ENCODE data around the gene TAF12. TPM values are rescaled to one million over a fixed set of nuclear protein-coding genes. Genes with fewer than 3 reads are reported as not detected.
A peak's percentile ranks its signal among the peaks of the same experiment; 100 is the strongest.
"Not testable (repeated sequence)": the region's sequence is repeated elsewhere in the genome, so short reads cannot be mapped to it uniquely, and the experiment has no call there.

Gene TAF12
- polyA plus RNA-seq, 1 of the 3 experiments (the other 2 are of a cell fraction) = 34.9 TPM

GRCh38 chr1:28594686-28595411 lies 48.0 kb downstream of the TAF12 start:
- not testable (repeated sequence) for H3K36me3 ChIP-seq (replicated peaks in 1 of 2; ENCODE audit: control insufficient read depth in 1 of 2, insufficient read depth in 2 of 2, low read length in 1 of 2); DNase-seq; H3K4me2 ChIP-seq; H3K27ac ChIP-seq (ENCODE audit: low read depth in 2 of 2, low read length in 1 of 2); H3K79me2 ChIP-seq (ENCODE audit: insufficient read depth); H3K27me3 ChIP-seq (ENCODE audit: insufficient read depth); H3F3A ChIP-seq (replicated peaks; ENCODE audit: insufficient read depth); H3K9me2 ChIP-seq; H3K9ac ChIP-seq; H2AFZ ChIP-seq (ENCODE audit: low read depth); H4K20me1 ChIP-seq (ENCODE audit: insufficient read depth); H3K4me3 ChIP-seq (ENCODE audit: low read depth in 2 of 2, low read length in 1 of 2); H3K9me3 ChIP-seq
- peaks cover 10 to 12% of the 10 kb centered on the region in 2 experiments; a peak in 2 of 4 replicates for H3K4me1 ChIP-seq (ENCODE audit: control insufficient read depth in 1 of 2, insufficient read depth in 2 of 2, low read depth in 1 of 2, low read length in 1 of 2)
- WGBS (ENCODE audit: low lambda C conversion rate) = 45% methylated on average over 4 of the region's 7 CpGs
- ChIA-PET POLR2A (interaction anchor here (0.8 kb wide), 1 partner anchor 89 kb away, joined by 3 read pairs; the partner anchor contains the start of gene RCC1), CTCF (interaction anchor here (1.3 kb wide), 1 partner anchor 10 kb away, joined by 3 read pairs; no protein-coding TSS in a partner anchor)
- TF ChIP-seq EP300 (IDR thresholded peaks at IDR 0.05; ENCODE audit: borderline replicate concordance in 1 of 2, low read depth in 1 of 2, low read length in 1 of 2) = 0 out of 4 replicates have a peak, but pooled peaks of 1 of the 2 experiments have one; percentile 23
- TF ChIP-seq NFIC (IDR thresholded peaks at IDR 0.05; ENCODE audit: borderline replicate concordance) = peak; percentile 66
- 0 out of 2 replicates have a peak, but pooled peaks have one; percentile 7 for TF ChIP-seq PBX3 (IDR thresholded peaks at IDR 0.05)
- TF ChIP-seq, protein P1, sequence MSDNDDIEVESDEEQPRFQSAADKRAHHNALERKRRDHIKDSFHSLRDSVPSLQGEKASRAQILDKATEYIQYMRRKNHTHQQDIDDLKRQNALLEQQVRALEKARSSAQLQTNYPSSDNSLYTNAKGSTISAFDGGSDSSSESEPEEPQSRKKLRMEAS (IDR thresholded peaks at IDR 0.05; ENCODE audit: low read depth) = 0 out of 2 replicates have a peak, but pooled peaks have one; percentile 25
- TF ChIP-seq TCF12 (IDR thresholded peaks at IDR 0.05) = peak; percentile 23; the same call in 1 of the 2 replicates

DNA sequence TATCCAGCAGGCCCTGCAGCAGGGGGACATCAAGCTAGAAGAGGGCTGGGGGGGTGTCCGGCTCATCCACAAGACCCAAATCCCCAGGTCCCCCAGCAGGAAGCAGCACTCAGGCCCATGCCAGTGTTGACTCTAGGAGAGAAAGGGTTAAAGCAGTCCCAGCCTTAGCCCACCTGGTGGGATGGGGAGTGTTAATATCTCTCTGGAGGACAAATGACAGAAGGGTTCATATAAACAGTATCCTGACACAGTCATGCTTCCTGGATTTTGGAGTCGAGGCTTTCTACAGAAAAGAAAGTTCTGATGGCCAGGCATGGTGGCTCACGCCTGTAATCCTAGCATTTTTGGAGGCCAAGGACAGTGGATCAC lies 48.9 kb downstream of the TAF12 start:
- peaks cover 6 to 12% of the 10 kb centered on the region in 2 experiments; a peak in 2 of 4 replicates for H3K4me1 ChIP-seq (ENCODE audit: control insufficient read depth in 1 of 2, insufficient read depth in 2 of 2, low read depth in 1 of 2, low read length in 1 of 2)
- H3F3A ChIP-seq (replicated peaks; ENCODE audit: insufficient read depth); H3K79me2 ChIP-seq (ENCODE audit: insufficient read depth); H3K9me2 ChIP-seq; DNase-seq; H3K27ac ChIP-seq (ENCODE audit: low read depth in 2 of 2, low read length in 1 of 2); CTCF ChIA-PET; H3K4me3 ChIP-seq (ENCODE audit: low read depth in 2 of 2, low read length in 1 of 2); H3K9ac ChIP-seq; H2AFZ ChIP-seq (ENCODE audit: low read depth); H3K4me2 ChIP-seq; H3K9me3 ChIP-seq; H3K36me3 ChIP-seq (replicated peaks in 1 of 2; ENCODE audit: control insufficient read depth in 1 of 2, insufficient read depth in 2 of 2, low read length in 1 of 2); H3K27me3 ChIP-seq (ENCODE audit: insufficient read depth); H4K20me1 ChIP-seq (ENCODE audit: insufficient read depth): not testable (repeated sequence)
- POLR2A ChIA-PET = interaction anchor here (2.3 kb wide), 1 partner anchor 12 kb away, joined by 20 read pairs; no protein-coding TSS in a partner anchor
- 86% methylated on average over 2 of the region's 3 CpGs for WGBS (ENCODE audit: low lambda C conversion rate)

DNA sequence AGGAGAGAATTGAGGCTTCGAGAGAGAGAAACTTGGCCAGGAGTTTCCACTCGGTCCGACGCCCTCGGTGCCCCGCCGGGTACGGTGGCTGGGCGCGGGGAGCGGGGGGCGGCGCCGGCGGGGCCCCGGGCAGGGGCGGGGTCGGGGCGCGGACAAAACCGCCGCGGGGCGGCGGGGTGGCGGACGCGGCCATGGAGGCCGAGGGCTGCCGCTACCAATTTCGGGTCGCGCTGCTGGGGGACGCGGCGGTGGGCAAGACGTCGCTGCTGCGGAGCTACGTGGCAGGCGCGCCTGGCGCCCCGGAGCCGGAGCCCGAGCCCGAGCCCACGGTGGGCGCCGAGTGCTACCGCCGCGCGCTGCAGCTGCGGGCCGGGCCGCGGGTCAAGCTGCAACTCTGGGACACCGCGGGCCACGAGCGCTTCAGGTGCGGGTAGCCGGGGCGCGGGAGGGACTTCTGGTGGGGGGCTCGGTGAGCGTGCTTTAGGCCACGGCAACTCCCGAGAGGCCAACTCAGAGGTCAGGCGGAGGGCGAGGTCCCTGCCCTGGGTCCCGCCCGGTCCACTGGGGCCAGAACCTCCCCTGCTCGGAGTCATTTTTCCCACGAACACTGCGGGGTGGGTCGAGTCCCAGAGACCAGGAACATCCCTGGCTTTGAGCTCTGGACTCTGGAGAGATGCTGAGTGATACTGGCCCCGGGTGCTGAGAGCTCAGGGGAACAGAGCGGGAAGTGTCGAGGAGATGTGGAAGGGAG lies 50.4 kb downstream of the TAF12 start:
- peak overlapping the region; percentile 76; the same call in 1 of the 2 replicates for H2AFZ ChIP-seq (ENCODE audit: low read depth)
- no peak for TF ChIP-seq MXI1 (IDR thresholded peaks at IDR 0.05; ENCODE audit: low read depth, low read length)
- TF ChIP-seq IRF3 (IDR thresholded peaks at IDR 0.05; ENCODE audit: low read depth, low read length) = no peak
- no peak for TF ChIP-seq SIN3A (IDR thresholded peaks at IDR 0.05; ENCODE audit: borderline replicate concordance, low read depth, low read length)
- TF ChIP-seq, protein P1 (IDR thresholded peaks at IDR 0.05; ENCODE audit: low read depth) = no peak
- TF ChIP-seq POLR2AphosphoS5 (IDR thresholded peaks at IDR 0.05; ENCODE audit: low read depth, low read length) = no peak
- TF ChIP-seq MEF2A (IDR thresholded peaks at IDR 0.05; ENCODE audit: borderline replicate concordance, low read depth) = no peak
- TF ChIP-seq, protein P2, sequence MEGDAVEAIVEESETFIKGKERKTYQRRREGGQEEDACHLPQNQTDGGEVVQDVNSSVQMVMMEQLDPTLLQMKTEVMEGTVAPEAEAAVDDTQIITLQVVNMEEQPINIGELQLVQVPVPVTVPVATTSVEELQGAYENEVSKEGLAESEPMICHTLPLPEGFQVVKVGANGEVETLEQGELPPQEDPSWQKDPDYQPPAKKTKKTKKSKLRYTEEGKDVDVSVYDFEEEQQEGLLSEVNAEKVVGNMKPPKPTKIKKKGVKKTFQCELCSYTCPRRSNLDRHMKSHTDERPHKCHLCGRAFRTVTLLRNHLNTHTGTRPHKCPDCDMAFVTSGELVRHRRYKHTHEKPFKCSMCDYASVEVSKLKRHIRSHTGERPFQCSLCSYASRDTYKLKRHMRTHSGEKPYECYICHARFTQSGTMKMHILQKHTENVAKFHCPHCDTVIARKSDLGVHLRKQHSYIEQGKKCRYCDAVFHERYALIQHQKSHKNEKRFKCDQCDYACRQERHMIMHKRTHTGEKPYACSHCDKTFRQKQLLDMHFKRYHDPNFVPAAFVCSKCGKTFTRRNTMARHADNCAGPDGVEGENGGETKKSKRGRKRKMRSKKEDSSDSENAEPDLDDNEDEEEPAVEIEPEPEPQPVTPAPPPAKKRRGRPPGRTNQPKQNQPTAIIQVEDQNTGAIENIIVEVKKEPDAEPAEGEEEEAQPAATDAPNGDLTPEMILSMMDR (IDR thresholded peaks at IDR 0.05) = no peak
- TF ChIP-seq GABPA (IDR thresholded peaks at IDR 0.05; ENCODE audit: low read depth) = no peak
- no peak for TF ChIP-seq CHD2 (IDR thresholded peaks at IDR 0.05; ENCODE audit: low read length, partially characterized antibody)
- no peak for TF ChIP-seq EP300 (IDR thresholded peaks at IDR 0.05; ENCODE audit: borderline replicate concordance in 1 of 2, low read depth in 1 of 2, low read length in 1 of 2)

More for the DNA sequence above, 50.4 kb downstream of the TAF12 start:
- Histone ChIP-seq H3K27ac (ENCODE audit: low read depth in 2 of 2, low read length in 1 of 2) (no peak overlapping the region), H3K27me3 (ENCODE audit: insufficient read depth) (no peaks in the 10 kb centered on the region), H3K9ac (peak overlapping the region; percentile 43; the same call in 1 of the 2 replicates), H3K9me2 (no peaks in the 10 kb centered on the region), H3K79me2 (ENCODE audit: insufficient read depth) (no peaks in the 10 kb centered on the region), H4K20me1 (ENCODE audit: insufficient read depth) (no peaks in the 10 kb centered on the region), H3K4me3 (ENCODE audit: low read depth in 2 of 2, low read length in 1 of 2) (peak overlapping the region; percentile 48 to 54), H3K9me3 (no peaks in the 10 kb centered on the region), H3K4me2 (peak overlapping the region; percentile 75), H3K4me1 (ENCODE audit: control insufficient read depth in 1 of 2, insufficient read depth in 2 of 2, low read depth in 1 of 2, low read length in 1 of 2) (peaks cover 6 to 12% of the 10 kb centered on the region in 2 experiments; a peak in 2 of 4 replicates), H3F3A (replicated peaks; ENCODE audit: insufficient read depth) (no peaks in the 10 kb centered on the region), H3K36me3 (replicated peaks in 1 of 2; ENCODE audit: control insufficient read depth in 1 of 2, insufficient read depth in 2 of 2, low read length in 1 of 2) (no peaks in the 10 kb centered on the region)
- CTCF ChIA-PET = interaction anchor here (0.9 to 1.5 kb wide), 3 partner anchors 10 to 75 kb away, joined by 3 to 5 read pairs (median 3); no protein-coding TSS in a partner anchor
- WGBS (ENCODE audit: low lambda C conversion rate) = 30% methylated on average over 18 of the region's 81 CpGs
- peak; percentile 79 for DNase-seq
- POLR2A ChIA-PET = interaction anchor here (0.7 to 2.3 kb wide), 2 partner anchors 11 to 82 kb away, joined by 3 to 20 read pairs; no protein-coding TSS in a partner anchor

Data from SK-N-SH (cell line).